ENCODE data around the gene NUP93.

Gene NUP93

GRCh38 chr16:56749672-56750491, 20.0 kb downstream of the NUP93 start:
- Histone ChIP-seq H3K4me1 (ENCODE audit: control insufficient read depth, insufficient read depth, low read length) (peaks cover 4% of the 10 kb centered on the region), H3K36me3 (ENCODE audit: control insufficient read depth, insufficient read depth, low read length) (peaks cover 10% of the 10 kb centered on the region)

GRCh38 chr16:56753410-56753809, 23.5 kb downstream of the NUP93 start:
- peaks cover 7% of the 10 kb centered on the region for H3K36me3 ChIP-seq (ENCODE audit: control insufficient read depth, insufficient read depth, low read length)

More at GRCh38 chr16:56749672-56750491, 20.0 kb downstream of the NUP93 start:
- no peak overlapping the region for H3K4me3 ChIP-seq (ENCODE audit: low read depth, low read length)
- H3K9ac ChIP-seq (ENCODE audit: low read depth, low read length): no peak overlapping the region
- no peaks in the 10 kb centered on the region for H3K9me3 ChIP-seq (ENCODE audit: control insufficient read depth, insufficient read depth, low read length)
- H3K27me3 ChIP-seq (ENCODE audit: control insufficient read depth, insufficient read depth, low read length): no peaks in the 10 kb centered on the region

GRCh38 chr16:56755038-56755437, 25.1 kb downstream of the NUP93 start:
- Histone ChIP-seq H3K9ac (ENCODE audit: low read depth, low read length) (no peak overlapping the region), H3K36me3 (ENCODE audit: control insufficient read depth, insufficient read depth, low read length) (peaks cover 9% of the 10 kb centered on the region), H3K27me3 (ENCODE audit: control insufficient read depth, insufficient read depth, low read length) (no peaks in the 10 kb centered on the region), H3K9me3 (ENCODE audit: control insufficient read depth, insufficient read depth, low read length) (no peaks in the 10 kb centered on the region), H3K4me1 (ENCODE audit: control insufficient read depth, insufficient read depth, low read length) (no peaks in the 10 kb centered on the region), H3K4me3 (ENCODE audit: low read depth, low read length) (no peak overlapping the region)

More at GRCh38 chr16:56753410-56753809, 23.5 kb downstream of the NUP93 start:
- Histone ChIP-seq H3K9me3 (ENCODE audit: control insufficient read depth, insufficient read depth, low read length) (no peaks in the 10 kb centered on the region), H3K27me3 (ENCODE audit: control insufficient read depth, insufficient read depth, low read length) (no peaks in the 10 kb centered on the region), H3K9ac (ENCODE audit: low read depth, low read length) (no peak overlapping the region), H3K4me1 (ENCODE audit: control insufficient read depth, insufficient read depth, low read length) (no peaks in the 10 kb centered on the region), H3K4me3 (ENCODE audit: low read depth, low read length) (no peak overlapping the region)

GRCh38 chr16:56758432-56758831, 28.5 kb downstream of the NUP93 start:
- Histone ChIP-seq H3K36me3 (ENCODE audit: control insufficient read depth, insufficient read depth, low read length) (peaks cover 10% of the 10 kb centered on the region), H3K9me3 (ENCODE audit: control insufficient read depth, insufficient read depth, low read length) (no peaks in the 10 kb centered on the region), H3K4me1 (ENCODE audit: control insufficient read depth, insufficient read depth, low read length) (no peaks in the 10 kb centered on the region), H3K9ac (ENCODE audit: low read depth, low read length) (no peak overlapping the region), H3K4me3 (ENCODE audit: low read depth, low read length) (no peak overlapping the region), H3K27me3 (ENCODE audit: control insufficient read depth, insufficient read depth, low read length) (no peaks in the 10 kb centered on the region)

GRCh38 chr16:56758930-56759329, 29.0 kb downstream of the NUP93 start:
- H3K9me3 ChIP-seq (ENCODE audit: control insufficient read depth, insufficient read depth, low read length): no peaks in the 10 kb centered on the region
- no peak overlapping the region for H3K4me3 ChIP-seq (ENCODE audit: low read depth, low read length)
- H3K9ac ChIP-seq (ENCODE audit: low read depth, low read length): no peak overlapping the region
- no peaks in the 10 kb centered on the region for H3K4me1 ChIP-seq (ENCODE audit: control insufficient read depth, insufficient read depth, low read length)
- no peaks in the 10 kb centered on the region for H3K27me3 ChIP-seq (ENCODE audit: control insufficient read depth, insufficient read depth, low read length)
- peaks cover 10% of the 10 kb centered on the region for H3K36me3 ChIP-seq (ENCODE audit: control insufficient read depth, insufficient read depth, low read length)

GRCh38 chr16:56763291-56763916, 33.5 kb downstream of the NUP93 start:
- no peaks in the 10 kb centered on the region for H3K27me3 ChIP-seq (ENCODE audit: control insufficient read depth, insufficient read depth, low read length)
- H3K9me3 ChIP-seq (ENCODE audit: control insufficient read depth, insufficient read depth, low read length): no peaks in the 10 kb centered on the region
- peaks cover 10% of the 10 kb centered on the region for H3K36me3 ChIP-seq (ENCODE audit: control insufficient read depth, insufficient read depth, low read length)
- no peak overlapping the region for H3K9ac ChIP-seq (ENCODE audit: low read depth, low read length)
- no peak overlapping the region for H3K4me3 ChIP-seq (ENCODE audit: low read depth, low read length)
- no peaks in the 10 kb centered on the region for H3K4me1 ChIP-seq (ENCODE audit: control insufficient read depth, insufficient read depth, low read length)

GRCh38 chr16:56764835-56765234, 34.9 kb downstream of the NUP93 start:
- no peak overlapping the region for H3K9ac ChIP-seq (ENCODE audit: low read depth, low read length)
- no peaks in the 10 kb centered on the region for H3K9me3 ChIP-seq (ENCODE audit: control insufficient read depth, insufficient read depth, low read length)
- peaks cover 9% of the 10 kb centered on the region for H3K36me3 ChIP-seq (ENCODE audit: control insufficient read depth, insufficient read depth, low read length)
- H3K4me3 ChIP-seq (ENCODE audit: low read depth, low read length): no peak overlapping the region
- H3K4me1 ChIP-seq (ENCODE audit: control insufficient read depth, insufficient read depth, low read length): no peaks in the 10 kb centered on the region
- H3K27me3 ChIP-seq (ENCODE audit: control insufficient read depth, insufficient read depth, low read length): no peaks in the 10 kb centered on the region

GRCh38 chr16:56765949-56766348, 36.0 kb downstream of the NUP93 start:
- Histone ChIP-seq H3K27me3 (ENCODE audit: control insufficient read depth, insufficient read depth, low read length) (no peaks in the 10 kb centered on the region), H3K4me1 (ENCODE audit: control insufficient read depth, insufficient read depth, low read length) (no peaks in the 10 kb centered on the region), H3K4me3 (ENCODE audit: low read depth, low read length) (no peak overlapping the region), H3K36me3 (ENCODE audit: control insufficient read depth, insufficient read depth, low read length) (no peaks in the 10 kb centered on the region), H3K9ac (ENCODE audit: low read depth, low read length) (no peak overlapping the region), H3K9me3 (ENCODE audit: control insufficient read depth, insufficient read depth, low read length) (no peaks in the 10 kb centered on the region)

GRCh38 chr16:56767024-56767423, 37.1 kb downstream of the NUP93 start:
- Histone ChIP-seq H3K36me3 (ENCODE audit: control insufficient read depth, insufficient read depth, low read length) (no peaks in the 10 kb centered on the region), H3K4me3 (ENCODE audit: low read depth, low read length) (no peak overlapping the region)

GRCh38 chr16:56769677-56770076, 39.7 kb downstream of the NUP93 start:
- Histone ChIP-seq H3K4me3 (ENCODE audit: low read depth, low read length) (no peak overlapping the region), H3K36me3 (ENCODE audit: control insufficient read depth, insufficient read depth, low read length) (no peaks in the 10 kb centered on the region), H3K4me1 (ENCODE audit: control insufficient read depth, insufficient read depth, low read length) (no peaks in the 10 kb centered on the region), H3K27me3 (ENCODE audit: control insufficient read depth, insufficient read depth, low read length) (no peaks in the 10 kb centered on the region), H3K9me3 (ENCODE audit: control insufficient read depth, insufficient read depth, low read length) (no peaks in the 10 kb centered on the region), H3K9ac (ENCODE audit: low read depth, low read length) (no peak overlapping the region)

More at GRCh38 chr16:56767024-56767423, 37.1 kb downstream of the NUP93 start:
- Histone ChIP-seq H3K27me3 (ENCODE audit: control insufficient read depth, insufficient read depth, low read length) (no peaks in the 10 kb centered on the region), H3K9ac (ENCODE audit: low read depth, low read length) (no peak overlapping the region), H3K4me1 (ENCODE audit: control insufficient read depth, insufficient read depth, low read length) (no peaks in the 10 kb centered on the region), H3K9me3 (ENCODE audit: control insufficient read depth, insufficient read depth, low read length) (no peaks in the 10 kb centered on the region)

- no peaks in the 10 kb centered on the region for H3K36me3 ChIP-seq (ENCODE audit: control insufficient read depth, insufficient read depth, low read length)
- H3K9ac ChIP-seq (ENCODE audit: low read depth, low read length): no peak overlapping the region
- peaks cover 8% of the 10 kb centered on the region for H3K4me1 ChIP-seq (ENCODE audit: control insufficient read depth, insufficient read depth, low read length)
These were observed 41.8 kb downstream of the NUP93 start for GRCh38 chr16:56771558-56772279.

More at GRCh38 chr16:56771558-56772279, 41.8 kb downstream of the NUP93 start:
- H3K4me3 ChIP-seq (ENCODE audit: low read depth, low read length): no peak overlapping the region
- no peaks in the 10 kb centered on the region for H3K9me3 ChIP-seq (ENCODE audit: control insufficient read depth, insufficient read depth, low read length)
- no peaks in the 10 kb centered on the region for H3K27me3 ChIP-seq (ENCODE audit: control insufficient read depth, insufficient read depth, low read length)

Measured in iPS-15b (cell line).